Karpas-422 (cell line): ENCODE measurements around the gene TMEM168. TPM values are rescaled to one million over a fixed set of nuclear protein-coding genes. Genes with fewer than 3 reads are reported as not detected.

ENCODE experiments used
- DNase-seq: peaks from one replicate; pipeline ENCODE4 v3.0.0-alpha.2; 2015
- H2AFZ ChIP-seq: fragments of 200-600 bp; sonication (generic); 2 replicates; pipeline ENCODE4 v1.6.1; 2014; ENCODE audit warnings: antibody characterized with exemption, low read length, mixed read lengths
- H3K27ac ChIP-seq: fragments of 200-600 bp; sonication (generic); 2 replicates; pipeline ENCODE4 v1.5.1; 2014; ENCODE audit warnings: mild to moderate bottlenecking, low read length, moderate library complexity
- H3K27me3 ChIP-seq: fragments of 200-600 bp; sonication (generic); 2 replicates; pipeline ENCODE4 v1.6.1; 2014; ENCODE audit warnings: low read length, mixed read lengths
- H3K36me3 ChIP-seq: fragments of 200-600 bp; sonication (generic); 2 replicates; pipeline ENCODE4 v1.6.1; 2014; ENCODE audit warnings: low read length, mixed read lengths; ENCODE audit not compliant: insufficient read depth
- H3K4me1 ChIP-seq: fragments of 200-600 bp; sonication (generic); 2 replicates; pipeline ENCODE4 v1.6.1; 2014; ENCODE audit warnings: mild to moderate bottlenecking, low read length, mixed read lengths
- H3K4me2 ChIP-seq: fragments of 200-600 bp; sonication (generic); 2 replicates; pipeline ENCODE4 v1.6.1; 2014; ENCODE audit warnings: low read length, low read depth, mild to moderate bottlenecking; ENCODE audit not compliant: poor library complexity, severe bottlenecking
- H3K4me3 ChIP-seq: fragments of 200-600 bp; sonication (generic); 2 replicates; pipeline ENCODE4 v1.5.1; 2014; ENCODE audit warnings: mild to moderate bottlenecking, antibody characterized with exemption, low read length, mixed read lengths
- H3K79me2 ChIP-seq: fragments of 200-600 bp; sonication (generic); 2 replicates; pipeline ENCODE4 v1.6.1; 2014; ENCODE audit warnings: mild to moderate bottlenecking, low read length, mixed read lengths
- H3K9ac ChIP-seq: fragments of 200-600 bp; sonication (generic); 2 replicates; pipeline ENCODE4 v1.6.0; 2014; ENCODE audit warnings: low read length
- H3K9me2 ChIP-seq: fragments of 200-600 bp; sonication (generic), shearing (Covaris generic); replicated peaks from 2 replicates; pipeline ENCODE4 v1.6.0; 2014; ENCODE audit warnings: mild to moderate bottlenecking, low read length, moderate library complexity; ENCODE audit not compliant: insufficient read depth
- H3K9me3 ChIP-seq: fragments of 300-700, 200-600 bp; sonication (generic); 2 replicates; pipeline ENCODE4 v1.6.1; 2014; ENCODE audit warnings: low read length, mixed read lengths
- H4K20me1 ChIP-seq: fragments of 200-600 bp; sonication (generic); 2 replicates; pipeline ENCODE4 v1.6.1; 2014; ENCODE audit warnings: mild to moderate bottlenecking, antibody characterized with exemption, low read length, low read depth; ENCODE audit not compliant: insufficient read depth
- total RNA-seq: library from RNA; depleted of rRNA; stranded (reverse); fragments of >200 nt; shearing (Covaris generic); gene quantifications from 2 replicates; pipeline ENCODE4 v1.2.3, GENCODE V29; 2014; ENCODE audit warnings: low replicate concordance

Gene TMEM168
- total RNA-seq, 1 experiment from 2014 or later: 32.0 TPM

DNA sequence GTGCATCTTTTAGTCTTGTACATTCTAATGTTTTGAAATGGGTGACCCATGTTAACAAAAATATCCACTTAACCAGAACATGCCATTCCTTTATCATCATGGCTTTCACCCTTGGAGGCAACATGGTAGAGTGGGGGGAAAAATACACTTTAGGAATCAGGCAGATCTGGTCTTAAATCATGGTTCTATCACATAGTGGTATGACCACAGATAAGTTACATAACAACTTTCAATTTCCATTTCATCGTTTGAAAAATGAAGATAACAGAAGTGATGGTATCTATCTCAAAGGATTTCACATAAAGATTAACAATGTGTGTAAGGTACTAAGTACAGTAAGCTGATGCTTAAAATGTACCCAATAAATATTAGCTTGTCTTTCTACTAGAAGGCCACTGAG lies 19.0 kb downstream of the TMEM168 start:
- H3K27me3 ChIP-seq: no peaks in the 10 kb centered on the region

DNA sequence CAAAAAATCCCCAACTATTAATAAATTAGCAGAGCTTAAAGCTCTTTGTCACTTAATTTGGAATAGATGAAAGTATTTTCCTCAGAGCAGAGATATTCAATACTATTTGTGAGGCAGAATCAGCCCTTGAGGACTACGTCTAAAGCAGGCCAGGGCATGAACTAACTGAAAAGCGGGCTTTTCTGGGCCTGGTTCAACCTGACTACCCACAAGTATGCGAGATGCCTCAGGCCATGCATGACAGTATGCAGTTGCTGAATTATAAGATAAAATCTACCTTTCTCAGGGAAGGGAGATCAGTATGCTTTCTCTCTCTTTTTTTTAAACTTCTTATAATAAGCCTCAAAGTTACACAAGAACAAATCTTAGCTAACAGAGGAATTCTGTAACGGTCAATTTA lies 20.1 kb downstream of the TMEM168 start:
- H3K9me3 ChIP-seq: no peaks in the 10 kb centered on the region
- no peak overlapping the region for H2AFZ ChIP-seq
- H4K20me1 ChIP-seq: no peaks in the 10 kb centered on the region
- no peak overlapping the region for H3K4me2 ChIP-seq
- no peak overlapping the region for H3K27ac ChIP-seq
- H3K4me1 ChIP-seq: no peaks in the 10 kb centered on the region
- H3K27me3 ChIP-seq: no peaks in the 10 kb centered on the region
- no peak overlapping the region for H3K4me3 ChIP-seq
- peaks cover 13% of the 10 kb centered on the region for H3K36me3 ChIP-seq
- DNase-seq: no peak
- H3K9ac ChIP-seq: no peak overlapping the region
- H3K9me2 ChIP-seq: no peaks in the 10 kb centered on the region
- H3K79me2 ChIP-seq: peaks cover under 1% of the 10 kb centered on the region; the same call in 1 of the 2 replicates

More for the DNA sequence above, 19.0 kb downstream of the TMEM168 start:
- no peak overlapping the region for H3K4me2 ChIP-seq
- no peaks in the 10 kb centered on the region for H3K4me1 ChIP-seq
- H2AFZ ChIP-seq: no peak overlapping the region
- no peaks in the 10 kb centered on the region for H4K20me1 ChIP-seq
- DNase-seq: no peak
- H3K79me2 ChIP-seq: peaks cover 3% of the 10 kb centered on the region; the same call in 1 of the 2 replicates
- no peak overlapping the region for H3K4me3 ChIP-seq
- H3K27ac ChIP-seq: no peak overlapping the region
- no peak overlapping the region for H3K9ac ChIP-seq
- no peaks in the 10 kb centered on the region for H3K9me3 ChIP-seq
- H3K36me3 ChIP-seq: peaks cover 13% of the 10 kb centered on the region
- H3K9me2 ChIP-seq: no peaks in the 10 kb centered on the region

GRCh38 chr7:112765105-112765504 lies 25.1 kb downstream of the TMEM168 start:
- Histone ChIP-seq H3K4me3 (no peak overlapping the region), H3K27ac (no peak overlapping the region), H3K9me3 (no peaks in the 10 kb centered on the region), H3K27me3 (no peaks in the 10 kb centered on the region), H3K9ac (no peak overlapping the region), H3K9me2 (no peaks in the 10 kb centered on the region), H3K79me2 (no peaks in the 10 kb centered on the region), H3K4me2 (no peak overlapping the region), H4K20me1 (no peaks in the 10 kb centered on the region), H3K4me1 (no peaks in the 10 kb centered on the region), H2AFZ (no peak overlapping the region), H3K36me3 (no peaks in the 10 kb centered on the region)
- no peak for DNase-seq

DNA sequence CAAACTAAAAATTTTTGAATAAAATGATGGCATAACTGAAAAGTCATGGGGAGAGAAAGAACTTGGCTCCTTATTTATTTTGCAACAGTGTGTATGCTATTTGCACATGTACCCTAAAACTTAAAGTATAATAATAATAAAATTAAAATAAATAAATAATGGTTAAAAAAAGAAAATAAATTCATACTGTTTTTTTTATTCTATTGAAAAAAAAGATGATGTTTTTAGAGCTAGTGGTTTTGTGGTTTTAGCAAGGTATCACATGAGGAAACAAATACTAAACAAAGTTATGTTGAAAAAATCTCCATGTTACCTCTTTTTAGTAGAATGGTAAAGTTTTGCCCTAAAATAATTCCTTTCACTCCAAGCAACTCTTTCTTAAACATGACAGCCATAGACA lies 26.2 kb downstream of the TMEM168 start:
- Histone ChIP-seq H3K79me2 (no peaks in the 10 kb centered on the region), H3K9me2 (no peaks in the 10 kb centered on the region), H3K27ac (no peak overlapping the region)

GRCh38 chr7:112763298-112763697 lies 26.9 kb downstream of the TMEM168 start:
- no peak for DNase-seq
- no peaks in the 10 kb centered on the region for H3K36me3 ChIP-seq
- H3K27ac ChIP-seq: no peak overlapping the region
- H3K9me2 ChIP-seq: no peaks in the 10 kb centered on the region
- H2AFZ ChIP-seq: no peak overlapping the region
- H4K20me1 ChIP-seq: no peaks in the 10 kb centered on the region
- H3K9me3 ChIP-seq: no peaks in the 10 kb centered on the region
- H3K27me3 ChIP-seq: no peaks in the 10 kb centered on the region
- H3K4me3 ChIP-seq: no peak overlapping the region
- H3K9ac ChIP-seq: no peak overlapping the region
- H3K4me1 ChIP-seq: no peaks in the 10 kb centered on the region
- H3K79me2 ChIP-seq: no peaks in the 10 kb centered on the region
- no peak overlapping the region for H3K4me2 ChIP-seq

More for the DNA sequence above, 26.2 kb downstream of the TMEM168 start:
- no peak for DNase-seq
- Histone ChIP-seq H2AFZ (no peak overlapping the region), H3K36me3 (no peaks in the 10 kb centered on the region), H3K9me3 (no peaks in the 10 kb centered on the region), H3K4me3 (no peak overlapping the region), H3K4me1 (no peaks in the 10 kb centered on the region), H3K4me2 (no peak overlapping the region), H3K9ac (no peak overlapping the region), H4K20me1 (no peaks in the 10 kb centered on the region), H3K27me3 (no peaks in the 10 kb centered on the region)

DNA sequence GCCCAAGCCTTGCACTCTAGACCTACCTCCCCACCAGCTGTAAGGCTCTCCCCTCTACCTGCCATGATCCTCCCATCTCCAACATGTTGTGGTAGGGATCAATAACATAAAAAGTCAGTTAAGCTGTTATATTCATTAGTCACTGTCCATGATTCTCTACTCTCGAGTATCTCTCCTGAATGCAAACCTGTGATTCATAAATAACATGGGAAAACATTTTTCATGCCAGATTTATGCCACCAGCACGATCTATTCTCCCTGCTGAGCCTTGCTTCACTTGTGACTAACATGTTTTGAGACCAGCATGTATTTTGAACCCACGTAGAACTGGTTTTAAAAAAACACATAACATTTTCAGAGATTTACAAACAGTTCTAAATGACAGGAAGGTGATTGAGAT lies 30.3 kb downstream of the TMEM168 start:
- no peaks in the 10 kb centered on the region for H3K79me2 ChIP-seq
- H2AFZ ChIP-seq: no peak overlapping the region
- no peak overlapping the region for H3K9ac ChIP-seq
- no peaks in the 10 kb centered on the region for H3K9me3 ChIP-seq
- H3K36me3 ChIP-seq: no peaks in the 10 kb centered on the region
- DNase-seq: no peak
- no peak overlapping the region for H3K4me2 ChIP-seq
- H3K9me2 ChIP-seq: no peaks in the 10 kb centered on the region
- no peak overlapping the region for H3K27ac ChIP-seq
- H3K27me3 ChIP-seq: no peaks in the 10 kb centered on the region
- H4K20me1 ChIP-seq: no peaks in the 10 kb centered on the region
- H3K4me3 ChIP-seq: no peak overlapping the region
- no peaks in the 10 kb centered on the region for H3K4me1 ChIP-seq

- Histone ChIP-seq H3K27ac (no peak overlapping the region), H3K4me1 (no peaks in the 10 kb centered on the region), H3K79me2 (no peaks in the 10 kb centered on the region), H3K36me3 (no peaks in the 10 kb centered on the region), H3K27me3 (no peaks in the 10 kb centered on the region), H3K4me3 (no peak overlapping the region), H3K9me2 (no peaks in the 10 kb centered on the region), H2AFZ (no peak overlapping the region), H3K4me2 (no peak overlapping the region), H3K9ac (no peak overlapping the region), H3K9me3 (no peaks in the 10 kb centered on the region), H4K20me1 (no peaks in the 10 kb centered on the region)
- DNase-seq: no peak
Observed at GRCh38 chr7:112757337-112757736, 32.9 kb downstream of the TMEM168 start.

GRCh38 chr7:112753298-112753697 lies 36.9 kb downstream of the TMEM168 start:
- no peak overlapping the region for H3K4me2 ChIP-seq
- no peaks in the 10 kb centered on the region for H4K20me1 ChIP-seq
- no peaks in the 10 kb centered on the region for H3K27me3 ChIP-seq
- no peaks in the 10 kb centered on the region for H3K36me3 ChIP-seq
- H3K9me3 ChIP-seq: no peaks in the 10 kb centered on the region
- H3K4me1 ChIP-seq: no peaks in the 10 kb centered on the region
- no peaks in the 10 kb centered on the region for H3K79me2 ChIP-seq
- no peak overlapping the region for H3K27ac ChIP-seq
- H3K9ac ChIP-seq: no peak overlapping the region
- DNase-seq: no peak
- H3K4me3 ChIP-seq: no peak overlapping the region
- no peaks in the 10 kb centered on the region for H3K9me2 ChIP-seq
- H2AFZ ChIP-seq: no peak overlapping the region

- Histone ChIP-seq H3K36me3 (no peaks in the 10 kb centered on the region), H3K9me3 (no peaks in the 10 kb centered on the region), H3K4me2 (no peak overlapping the region), H3K27me3 (no peaks in the 10 kb centered on the region), H4K20me1 (no peaks in the 10 kb centered on the region), H3K4me3 (no peak overlapping the region), H3K4me1 (no peaks in the 10 kb centered on the region), H3K9ac (no peak overlapping the region), H3K79me2 (no peaks in the 10 kb centered on the region), H2AFZ (no peak overlapping the region), H3K9me2 (no peaks in the 10 kb centered on the region), H3K27ac (no peak overlapping the region)
- DNase-seq: no peak
Observed at GRCh38 chr7:112752576-112752975, 37.6 kb downstream of the TMEM168 start.
